AG10803 (cell line): ENCODE data around the gene CFAP161.
"Not testable (repeated sequence)": the region's sequence is repeated elsewhere in the genome, so short reads cannot be mapped to it uniquely, and the experiment has no call there.

ENCODE experiments used
- DNase-seq: peaks from one replicate; pipeline ENCODE4 v3.0.0; 2010; ENCODE audit warnings: low read depth
- H3K4me3 ChIP-seq: 2 replicates; pipeline ENCODE4 v1.5.1; 2011; ENCODE audit warnings: mild to moderate bottlenecking, low read length, control low read depth
- CTCF ChIP-seq: conservative IDR thresholded peaks from 2 replicates; pipeline ENCODE4 v1.5.1; 2011; ENCODE audit warnings: mild to moderate bottlenecking, low read length, control low read depth, inconsistent platforms

The CFAP161 gene

DNA sequence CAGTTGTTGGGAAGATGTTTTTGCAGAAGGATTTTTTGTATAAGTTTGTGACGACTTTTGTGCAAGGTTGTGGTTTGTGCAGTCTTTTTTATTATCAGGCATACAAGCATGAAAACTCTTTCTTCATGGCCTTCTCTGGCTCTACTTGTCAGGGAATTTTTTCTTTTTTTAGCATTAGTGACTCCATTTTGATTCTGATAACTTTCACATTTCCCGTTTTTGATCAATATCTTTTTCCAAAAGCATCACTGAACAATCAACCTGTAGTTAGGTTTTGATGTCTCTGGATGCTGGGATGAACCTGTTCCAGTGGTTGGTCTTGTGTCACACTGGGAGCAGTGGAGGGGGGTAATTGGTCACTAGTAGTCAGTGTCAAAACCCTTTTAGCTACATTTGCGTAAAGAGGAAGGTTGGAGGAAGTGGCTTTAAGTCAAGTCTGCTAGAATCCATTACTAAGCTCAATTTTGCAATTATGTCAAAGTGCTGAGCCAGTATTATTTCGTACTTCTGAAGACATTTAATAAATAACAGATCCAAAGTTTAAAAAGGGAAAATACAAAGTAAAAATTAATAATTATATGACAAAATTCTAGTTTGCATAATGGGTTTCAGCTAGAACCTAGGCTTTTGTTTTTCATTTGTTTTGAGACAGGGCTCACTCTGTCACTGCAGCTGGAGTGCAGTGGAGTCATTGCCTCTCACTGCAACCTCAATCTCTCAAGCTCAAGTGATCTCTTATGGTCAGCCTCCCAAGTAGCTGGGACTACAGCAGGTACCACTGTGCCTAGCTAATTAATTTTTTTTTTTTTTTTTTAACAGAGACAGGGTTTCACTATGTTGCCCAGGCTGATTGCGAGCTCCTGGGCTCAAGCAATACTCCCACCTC is 18.8 kb upstream of the CFAP161 start:
- no peak for TF ChIP-seq CTCF
- DNase-seq: no peak
- H3K4me3 ChIP-seq: no peak overlapping the region

DNA sequence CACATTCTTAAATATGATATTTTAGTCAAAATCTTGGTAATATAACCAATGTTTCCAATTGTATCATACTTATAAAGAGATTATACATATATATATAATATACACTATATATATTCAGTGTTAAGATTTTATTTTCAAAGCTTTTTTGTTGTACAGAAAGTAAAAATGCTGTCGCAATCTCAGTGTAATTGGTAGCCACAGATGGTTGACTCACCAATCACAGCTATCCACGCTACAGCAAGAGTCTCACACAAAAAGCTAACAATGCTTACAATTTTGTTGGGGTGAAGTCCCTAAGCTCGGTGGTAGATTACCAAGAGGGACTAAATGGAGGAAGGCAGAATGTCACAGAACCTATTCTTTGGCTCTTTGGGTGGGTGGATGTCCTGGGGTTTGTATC is 16.9 kb upstream of the CFAP161 start:
- peak; percentile 69 for DNase-seq
- no peak overlapping the region for H3K4me3 ChIP-seq
- TF ChIP-seq CTCF: no peak

- no peak overlapping the region for H3K4me3 ChIP-seq
- DNase-seq: no peak
- TF ChIP-seq CTCF: no peak
Observed at GRCh38 chr15:81117581-81117980, 16.5 kb upstream of the CFAP161 start.

GRCh38 chr15:81118361-81118760 is 15.7 kb upstream of the CFAP161 start:
- DNase-seq: no peak
- H3K4me3 ChIP-seq: no peak overlapping the region
- no peak for TF ChIP-seq CTCF

- TF ChIP-seq CTCF: no peak
- no peak overlapping the region for H3K4me3 ChIP-seq
- DNase-seq: no peak
Observed at GRCh38 chr15:81120069-81120468, 14.0 kb upstream of the CFAP161 start.

DNA sequence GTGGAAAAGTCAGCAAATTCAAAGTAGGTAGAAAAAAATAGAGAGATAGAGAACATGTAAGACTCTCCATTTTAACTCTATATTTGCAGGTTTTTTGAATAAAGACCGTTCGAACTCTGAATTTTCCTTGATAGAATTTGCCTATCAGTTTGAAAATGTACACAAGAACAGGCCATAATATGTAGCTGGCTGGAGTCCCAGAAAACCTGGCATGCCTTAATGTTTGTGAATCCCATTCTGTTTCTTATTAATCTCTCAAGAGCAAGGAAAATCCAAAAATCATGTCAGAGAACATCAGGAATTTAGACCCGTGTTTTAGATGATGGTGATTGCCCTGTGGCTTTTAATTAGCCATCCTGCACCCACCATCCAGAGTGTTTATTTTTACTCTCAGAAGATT is 7.2 kb upstream of the CFAP161 start:
- TF ChIP-seq CTCF: no peak
- H3K4me3 ChIP-seq: no peak overlapping the region
- no peak for DNase-seq

DNA sequence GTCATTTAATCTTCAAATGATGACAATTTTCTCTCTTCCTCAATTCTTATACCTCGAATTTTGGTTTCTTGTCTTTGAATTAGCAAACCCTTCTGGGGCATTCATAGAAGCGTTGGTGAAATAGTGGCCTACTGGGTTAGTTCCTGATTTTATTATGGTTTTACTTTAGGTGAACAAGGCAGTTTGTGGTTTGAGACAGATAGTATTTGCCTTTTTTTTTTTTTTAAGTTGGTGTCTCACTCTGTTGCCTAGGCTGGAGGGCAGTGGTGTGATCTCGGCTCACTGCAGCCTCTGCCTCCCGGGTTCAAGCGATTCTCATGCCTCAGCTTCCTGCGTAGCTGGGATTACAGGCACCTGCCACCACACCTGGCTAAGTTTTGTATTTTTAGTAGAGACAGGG is 7.4 kb downstream of the CFAP161 start:
- not testable (repeated sequence) for H3K4me3 ChIP-seq, DNase-seq
